ENCODE results near the gene SCN8A.

SCN8A gene

DNA sequence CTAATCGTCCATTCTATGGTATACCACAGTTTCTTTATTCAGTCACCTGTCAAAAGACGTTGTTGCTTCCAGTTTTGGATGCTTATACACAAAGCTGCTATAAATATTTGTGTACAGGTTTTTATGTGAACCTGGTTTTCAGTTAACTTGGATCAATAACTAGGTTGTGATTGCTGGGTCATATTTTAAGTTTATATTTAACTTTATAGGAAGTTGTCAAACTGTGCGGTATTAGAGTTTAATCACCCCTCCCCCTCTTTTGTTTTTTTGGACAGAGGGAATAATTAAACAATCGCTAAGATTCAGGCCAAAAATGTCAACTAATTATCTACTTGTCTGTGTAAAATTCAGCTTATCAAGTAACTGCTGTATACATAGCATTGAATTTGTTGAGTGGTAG, 34.3 kb downstream of the SCN8A start:
- no peak overlapping the region for H3K27ac ChIP-seq (ENCODE audit: low read depth, low read length, severe bottlenecking)
- H3K4me1 ChIP-seq (ENCODE audit: control insufficient read depth, insufficient read depth, low read length, poor library complexity, severe bottlenecking) = peaks cover 17% of the 10 kb centered on the region
- no peaks in the 10 kb centered on the region for H3K36me3 ChIP-seq (ENCODE audit: control insufficient read depth, insufficient read depth, low read length)
- H3K9me3 ChIP-seq (ENCODE audit: control insufficient read depth, low read length) = no peaks in the 10 kb centered on the region
- WGBS, 2 experiments (ENCODE audit: insufficient coverage in 2 of 2) = no CpG with 5 or more reads among the region's 4 CpGs
- no peak overlapping the region for H3K4me3 ChIP-seq (ENCODE audit: extremely low read depth, insufficient read depth, low read length, poor library complexity, severe bottlenecking)

DNA sequence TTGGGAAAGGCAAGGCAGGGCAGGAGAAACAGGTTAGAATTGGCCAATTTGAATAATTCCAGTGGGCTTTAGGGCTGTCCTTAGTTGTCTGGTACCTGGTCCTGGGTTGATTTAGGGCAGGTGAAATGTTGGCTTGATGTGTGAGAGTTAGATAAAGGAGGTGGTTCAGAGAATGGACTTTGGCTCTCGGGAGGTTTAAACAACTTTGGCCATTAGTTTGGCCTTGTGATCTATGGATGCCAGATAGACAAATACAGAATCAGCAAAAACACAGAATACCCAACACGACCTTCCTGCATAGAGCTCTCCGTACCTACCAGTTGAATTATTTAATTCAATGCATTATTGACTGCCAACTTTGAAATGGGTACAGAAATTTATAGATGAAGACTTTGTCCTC, 35.1 kb downstream of the SCN8A start:
- H3K27ac ChIP-seq (ENCODE audit: low read depth, low read length, severe bottlenecking) = no peak overlapping the region
- WGBS, 2 experiments (ENCODE audit: insufficient coverage in 2 of 2) = 71% methylated on average over 1 of the region's 3 CpGs; no CpG with 5 or more reads in 1 of the 2 experiments
- no peaks in the 10 kb centered on the region for H3K36me3 ChIP-seq (ENCODE audit: control insufficient read depth, insufficient read depth, low read length)
- no peaks in the 10 kb centered on the region for H3K9me3 ChIP-seq (ENCODE audit: control insufficient read depth, low read length)
- H3K4me1 ChIP-seq (ENCODE audit: control insufficient read depth, insufficient read depth, low read length, poor library complexity, severe bottlenecking) = peaks cover 17% of the 10 kb centered on the region
- H3K4me3 ChIP-seq (ENCODE audit: extremely low read depth, insufficient read depth, low read length, poor library complexity, severe bottlenecking) = no peak overlapping the region

GRCh38 chr12:51626629-51627028, 35.6 kb downstream of the SCN8A start:
- Histone ChIP-seq H3K4me3 (ENCODE audit: extremely low read depth, insufficient read depth, low read length, poor library complexity, severe bottlenecking) (no peak overlapping the region), H3K36me3 (ENCODE audit: control insufficient read depth, insufficient read depth, low read length) (no peaks in the 10 kb centered on the region), H3K9me3 (ENCODE audit: control insufficient read depth, low read length) (no peaks in the 10 kb centered on the region)

DNA sequence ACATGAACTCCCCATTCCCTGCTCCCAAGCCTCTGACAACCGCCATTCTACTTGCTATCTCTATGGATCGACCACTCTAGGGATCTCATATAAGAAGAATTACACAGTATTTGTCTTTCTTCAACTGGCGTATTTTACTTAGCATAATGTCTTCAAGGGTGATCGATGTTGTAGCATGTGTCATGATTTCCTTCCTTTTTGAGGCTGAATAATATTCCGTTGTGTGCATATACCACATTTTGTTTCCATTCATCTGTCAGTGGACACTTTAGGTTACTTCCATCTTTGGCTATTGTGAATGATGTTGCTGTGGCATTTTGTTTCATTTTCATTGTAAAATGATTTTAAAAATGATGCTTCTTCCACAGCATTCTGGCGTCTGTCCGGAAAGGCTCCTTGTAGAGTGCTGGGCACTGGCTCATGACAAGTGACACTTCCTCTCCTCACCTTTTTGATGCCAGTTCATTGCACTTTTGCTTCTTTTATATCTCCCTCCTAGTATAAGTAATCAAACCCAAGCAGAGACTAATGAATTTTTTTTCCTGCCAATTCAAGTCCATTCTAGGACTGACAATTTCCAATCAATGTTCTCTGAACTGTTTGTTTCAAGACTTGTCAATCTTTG, 39.3 kb downstream of the SCN8A start:
- H3K27ac ChIP-seq (ENCODE audit: low read depth, low read length, severe bottlenecking) = no peak overlapping the region
- H3K36me3 ChIP-seq (ENCODE audit: control insufficient read depth, insufficient read depth, low read length) = no peaks in the 10 kb centered on the region
- H3K9me3 ChIP-seq (ENCODE audit: control insufficient read depth, low read length) = no peaks in the 10 kb centered on the region
- 94% methylated on average over 2 of the region's 7 CpGs for WGBS, 2 experiments (ENCODE audit: insufficient coverage in 2 of 2)
- H3K4me3 ChIP-seq (ENCODE audit: extremely low read depth, insufficient read depth, low read length, poor library complexity, severe bottlenecking) = no peak overlapping the region
- H3K4me1 ChIP-seq (ENCODE audit: control insufficient read depth, insufficient read depth, low read length, poor library complexity, severe bottlenecking) = peaks cover 6% of the 10 kb centered on the region

More at GRCh38 chr12:51626629-51627028, 35.6 kb downstream of the SCN8A start:
- Histone ChIP-seq H3K4me1 (ENCODE audit: control insufficient read depth, insufficient read depth, low read length, poor library complexity, severe bottlenecking) (peaks cover 18% of the 10 kb centered on the region), H3K27ac (ENCODE audit: low read depth, low read length, severe bottlenecking) (no peak overlapping the region)

DNA sequence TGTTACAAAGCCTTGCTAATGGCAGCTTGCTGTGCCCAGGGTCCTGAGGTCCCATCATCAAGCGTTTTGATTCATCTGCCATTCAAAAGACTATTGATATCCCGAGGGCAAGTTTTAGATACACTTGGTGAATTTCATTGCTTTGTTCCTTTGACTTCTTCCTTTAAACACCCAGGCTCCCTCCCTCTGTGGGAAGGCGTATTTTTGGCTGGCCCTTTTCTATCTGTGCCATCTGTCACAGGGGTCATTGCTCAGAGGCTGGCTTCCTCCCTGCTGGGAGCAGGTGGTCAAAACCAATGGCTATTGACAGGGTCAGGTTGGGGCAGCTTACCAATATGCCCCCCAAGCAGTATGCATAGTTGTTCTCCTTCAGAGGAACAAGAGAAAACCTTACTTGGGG, 40.0 kb downstream of the SCN8A start:
- H3K27ac ChIP-seq (ENCODE audit: low read depth, low read length, severe bottlenecking) = no peak overlapping the region
- H3K4me1 ChIP-seq (ENCODE audit: control insufficient read depth, insufficient read depth, low read length, poor library complexity, severe bottlenecking) = peaks cover 6% of the 10 kb centered on the region
- WGBS, 2 experiments (ENCODE audit: insufficient coverage in 2 of 2) = 46 to 52% methylated on average over 2 of the region's 3 CpGs
- no peaks in the 10 kb centered on the region for H3K36me3 ChIP-seq (ENCODE audit: control insufficient read depth, insufficient read depth, low read length)
- H3K9me3 ChIP-seq (ENCODE audit: control insufficient read depth, low read length) = no peaks in the 10 kb centered on the region
- H3K4me3 ChIP-seq (ENCODE audit: extremely low read depth, insufficient read depth, low read length, poor library complexity, severe bottlenecking) = no peak overlapping the region

DNA sequence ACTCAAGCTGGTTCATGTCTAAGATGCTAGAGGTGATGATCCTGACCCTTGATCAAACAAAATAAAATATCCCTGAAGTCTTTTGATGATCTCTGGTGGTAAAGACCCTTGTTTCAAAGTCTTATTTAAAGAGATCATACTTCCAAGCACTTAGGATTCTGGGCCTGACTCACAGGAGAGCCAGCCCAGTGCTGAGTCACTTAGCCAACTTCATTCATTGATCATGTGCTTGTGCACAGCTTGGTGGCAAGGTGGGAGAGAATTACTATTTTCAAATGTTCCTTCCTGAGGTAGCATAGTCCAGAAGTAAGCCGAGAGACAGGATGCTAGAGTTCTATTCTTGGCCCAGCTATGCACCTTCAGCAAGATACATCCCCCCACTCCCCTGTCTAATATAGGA, 40.6 kb downstream of the SCN8A start:
- Histone ChIP-seq H3K36me3 (ENCODE audit: control insufficient read depth, insufficient read depth, low read length) (no peaks in the 10 kb centered on the region), H3K4me1 (ENCODE audit: control insufficient read depth, insufficient read depth, low read length, poor library complexity, severe bottlenecking) (peaks cover 6% of the 10 kb centered on the region), H3K27ac (ENCODE audit: low read depth, low read length, severe bottlenecking) (no peak overlapping the region), H3K4me3 (ENCODE audit: extremely low read depth, insufficient read depth, low read length, poor library complexity, severe bottlenecking) (no peak overlapping the region), H3K9me3 (ENCODE audit: control insufficient read depth, low read length) (no peaks in the 10 kb centered on the region)
- no CpG with 5 or more reads among the region's 1 CpG for WGBS, 2 experiments (ENCODE audit: insufficient coverage in 2 of 2)

- Histone ChIP-seq H3K27ac (ENCODE audit: low read depth, low read length, severe bottlenecking) (no peak overlapping the region), H3K9me3 (ENCODE audit: control insufficient read depth, low read length) (peaks cover 3% of the 10 kb centered on the region), H3K36me3 (ENCODE audit: control insufficient read depth, insufficient read depth, low read length) (no peaks in the 10 kb centered on the region), H3K4me3 (ENCODE audit: extremely low read depth, insufficient read depth, low read length, poor library complexity, severe bottlenecking) (no peak overlapping the region), H3K4me1 (ENCODE audit: control insufficient read depth, insufficient read depth, low read length, poor library complexity, severe bottlenecking) (peaks cover 6% of the 10 kb centered on the region)
- 28 to 47% methylated on average over 2 of the region's 2 CpGs for whole genome bisulfite sequencing, 2 experiments (ENCODE audit: insufficient coverage in 2 of 2)
These were observed 41.6 kb downstream of the SCN8A start for GRCh38 chr12:51632623-51633022.

GRCh38 chr12:51635346-51635745, 44.3 kb downstream of the SCN8A start:
- Histone ChIP-seq H3K4me1 (ENCODE audit: control insufficient read depth, insufficient read depth, low read length, poor library complexity, severe bottlenecking) (peaks cover 6% of the 10 kb centered on the region), H3K4me3 (ENCODE audit: extremely low read depth, insufficient read depth, low read length, poor library complexity, severe bottlenecking) (no peak overlapping the region), H3K27ac (ENCODE audit: low read depth, low read length, severe bottlenecking) (no peak overlapping the region), H3K9me3 (ENCODE audit: control insufficient read depth, low read length) (peaks cover 5% of the 10 kb centered on the region), H3K36me3 (ENCODE audit: control insufficient read depth, insufficient read depth, low read length) (no peaks in the 10 kb centered on the region)
- WGBS, 2 experiments (ENCODE audit: insufficient coverage in 2 of 2) = 100% methylated on average over 1 of the region's 1 CpG; no CpG with 5 or more reads in 1 of the 2 experiments

DNA sequence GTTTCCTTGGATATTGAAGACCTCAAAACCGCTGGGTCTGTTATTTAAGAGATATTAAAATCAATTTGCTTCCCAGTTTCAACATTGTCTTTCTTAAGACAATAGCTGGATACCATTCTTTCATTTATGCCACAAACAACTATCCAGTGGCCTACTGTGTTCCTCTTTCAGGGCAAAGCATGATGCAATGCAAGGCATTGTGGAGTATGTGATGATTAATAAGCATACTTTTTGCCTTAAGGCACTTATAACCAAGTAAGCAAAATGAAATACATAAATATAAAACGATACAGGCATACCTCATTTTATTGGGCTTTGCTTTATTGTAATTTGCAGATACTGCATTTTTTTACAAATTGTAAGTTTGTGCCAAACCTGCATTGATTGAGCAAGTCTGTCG, 45.5 kb downstream of the SCN8A start:
- 80% methylated on average over 2 of the region's 3 CpGs; no CpG with 5 or more reads in 1 of the 2 experiments for WGBS, 2 experiments (ENCODE audit: insufficient coverage in 2 of 2)
- Histone ChIP-seq H3K9me3 (ENCODE audit: control insufficient read depth, low read length) (peaks cover 5% of the 10 kb centered on the region), H3K4me1 (ENCODE audit: control insufficient read depth, insufficient read depth, low read length, poor library complexity, severe bottlenecking) (peaks cover under 1% of the 10 kb centered on the region), H3K27ac (ENCODE audit: low read depth, low read length, severe bottlenecking) (no peak overlapping the region), H3K36me3 (ENCODE audit: control insufficient read depth, insufficient read depth, low read length) (no peaks in the 10 kb centered on the region), H3K4me3 (ENCODE audit: extremely low read depth, insufficient read depth, low read length, poor library complexity, severe bottlenecking) (no peak overlapping the region)

DNA sequence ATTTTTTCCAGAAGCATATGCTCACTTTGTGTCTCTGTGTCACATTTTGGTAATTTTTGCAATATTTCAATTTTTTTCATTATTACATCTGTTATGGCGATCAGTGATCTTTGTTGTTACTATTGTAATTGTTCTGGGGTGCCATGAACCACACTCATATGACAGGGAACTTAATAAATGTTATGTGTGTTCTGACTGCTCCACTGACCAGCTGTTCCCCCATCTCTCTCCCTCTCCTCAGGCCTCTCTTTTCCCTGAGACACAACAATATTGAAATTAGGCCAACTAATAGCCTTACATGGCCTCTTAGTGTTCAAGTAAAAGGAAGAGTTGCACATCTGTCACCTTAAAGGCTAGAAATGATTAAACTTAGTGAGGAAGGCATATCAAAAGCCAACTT, 46.0 kb downstream of the SCN8A start:
- H3K9me3 ChIP-seq (ENCODE audit: control insufficient read depth, low read length) = peaks cover 5% of the 10 kb centered on the region
- no peaks in the 10 kb centered on the region for H3K4me1 ChIP-seq (ENCODE audit: control insufficient read depth, insufficient read depth, low read length, poor library complexity, severe bottlenecking)
- no peak overlapping the region for H3K27ac ChIP-seq (ENCODE audit: low read depth, low read length, severe bottlenecking)
- H3K36me3 ChIP-seq (ENCODE audit: control insufficient read depth, insufficient read depth, low read length) = no peaks in the 10 kb centered on the region
- H3K4me3 ChIP-seq (ENCODE audit: extremely low read depth, insufficient read depth, low read length, poor library complexity, severe bottlenecking) = no peak overlapping the region
- WGBS, 2 experiments (ENCODE audit: insufficient coverage in 2 of 2) = no CpG with 5 or more reads among the region's 1 CpG

GRCh38 chr12:51639361-51639760, 48.3 kb downstream of the SCN8A start:
- no peak overlapping the region for H3K4me3 ChIP-seq (ENCODE audit: extremely low read depth, insufficient read depth, low read length, poor library complexity, severe bottlenecking)
- no peaks in the 10 kb centered on the region for H3K4me1 ChIP-seq (ENCODE audit: control insufficient read depth, insufficient read depth, low read length, poor library complexity, severe bottlenecking)
- H3K36me3 ChIP-seq (ENCODE audit: control insufficient read depth, insufficient read depth, low read length) = no peaks in the 10 kb centered on the region
- WGBS, 2 experiments (ENCODE audit: insufficient coverage in 2 of 2) = 93 to 94% methylated on average over 3 to 4 of the region's 5 CpGs
- H3K27ac ChIP-seq (ENCODE audit: low read depth, low read length, severe bottlenecking) = no peak overlapping the region
- H3K9me3 ChIP-seq (ENCODE audit: control insufficient read depth, low read length) = peaks cover 5% of the 10 kb centered on the region

Measured in mesodermal cell (in vitro differentiated cells).